Measurements from ENCODE around the gene FSD2.

DNA sequence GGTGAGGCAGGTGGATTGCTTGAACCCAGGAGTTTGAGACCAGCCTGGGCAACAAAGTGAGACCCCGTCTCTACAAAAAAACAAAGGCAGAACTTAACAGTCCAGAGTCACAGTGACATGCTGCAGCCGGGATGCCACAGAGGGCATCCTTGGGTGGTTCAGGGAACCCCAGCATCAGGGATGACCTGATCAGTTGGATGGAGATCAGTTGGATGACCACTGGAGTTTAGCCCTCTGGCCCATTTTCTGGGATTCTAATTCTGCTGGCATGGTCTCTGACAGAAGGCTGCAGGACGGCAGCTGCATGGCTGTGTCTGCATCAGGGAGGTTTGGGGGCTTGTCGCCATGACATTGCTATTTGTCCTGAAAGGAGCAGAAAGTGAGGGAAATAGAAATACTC is 23.4 kb upstream of the FSD2 start:
- TF ChIP-seq GATA2 (IDR thresholded peaks at IDR 0.05; ENCODE audit: low read depth, low read length) (no peak), GATA3 (IDR thresholded peaks at IDR 0.05; ENCODE audit: low read depth, low read length) (no peak)

Measured in SH-SY5Y (cell line).